ENCODE data around the gene SHISA3. TPM values are rescaled to one million over a fixed set of nuclear protein-coding genes. Genes with fewer than 3 reads are reported as not detected.

The SHISA3 gene
- total RNA-seq, 1 donor from 2014 or later, result 12.8 TPM

GRCh38 chr4:42385516-42385915, 11.8 kb upstream of the SHISA3 start:
- intact Hi-C loops (cut with DNase I), result no loop called here
- no peak for ATAC-seq
- DNase-seq (ENCODE audit: low spot score), result no peak

- intact Hi-C loops (cut with DNase I), result no loop called here
These were observed 6.5 kb upstream of the SHISA3 start for GRCh38 chr4:42390622-42391354.

GRCh38 chr4:42391355-42391664, 6.0 kb upstream of the SHISA3 start:
- intact Hi-C loops (cut with DNase I), result no loop called here
- no peak for ATAC-seq
- DNase-seq (ENCODE audit: low spot score), result no peak

More at GRCh38 chr4:42390622-42391354, 6.5 kb upstream of the SHISA3 start:
- DNase-seq (ENCODE audit: low spot score) (no peak), ATAC-seq (no peak)

DNA sequence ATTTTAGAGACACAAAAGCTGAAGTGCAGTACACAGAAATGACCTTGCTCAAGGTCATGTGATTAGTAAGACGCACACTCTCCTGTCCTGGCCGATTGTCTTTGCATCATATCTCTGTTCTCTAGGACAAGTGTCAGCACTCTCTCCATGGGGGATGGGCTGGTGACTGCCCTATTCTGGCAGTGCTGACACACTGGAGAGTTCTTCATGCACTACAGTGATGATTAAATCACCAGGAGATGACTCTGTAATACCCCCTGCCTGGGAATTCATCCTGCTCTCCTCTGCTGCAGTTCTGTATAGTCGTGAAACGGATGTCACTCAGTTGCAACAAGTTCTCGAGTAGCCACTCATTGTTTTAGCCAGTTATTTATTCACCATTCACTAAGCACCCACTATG, 5.3 kb upstream of the SHISA3 start:
- DNase-seq (ENCODE audit: low spot score), result no peak
- intact Hi-C loops (cut with DNase I), result no loop called here
- peak; percentile 58 for ATAC-seq

GRCh38 chr4:42392436-42392835, 4.9 kb upstream of the SHISA3 start:
- DNase-seq (ENCODE audit: low spot score) (no peak), ATAC-seq (no peak)
- intact Hi-C loops (cut with DNase I), result no loop called here

DNA sequence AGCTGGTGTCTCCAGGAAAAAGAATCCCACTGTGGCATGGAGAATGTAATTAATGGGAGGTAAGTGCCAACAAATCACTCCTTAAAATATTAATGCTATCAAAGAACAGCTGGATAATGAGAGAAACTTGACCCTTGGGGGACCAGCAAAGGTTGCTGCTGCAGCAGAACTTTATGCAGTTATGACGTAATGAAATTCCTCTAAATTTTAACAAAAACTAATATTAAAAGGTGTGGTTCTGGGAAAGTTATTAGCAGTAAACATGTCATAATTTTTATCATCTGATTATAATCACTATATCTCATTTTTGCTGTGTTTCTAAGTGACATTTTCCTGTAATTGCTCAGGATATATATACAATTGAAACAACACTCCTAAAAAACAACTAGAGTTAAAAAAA, 1.7 kb upstream of the SHISA3 start:
- DNase-seq (ENCODE audit: low spot score) (no peak), ATAC-seq (no peak)
- intact Hi-C loops (cut with DNase I), result no loop called here

GRCh38 chr4:42396361-42396751, 932 bp upstream of the SHISA3 start:
- no peak for DNase-seq (ENCODE audit: low spot score)
- intact Hi-C loops (cut with DNase I), result no loop called here
- ATAC-seq, result no peak

- DNase-seq (ENCODE audit: low spot score), result no peak
- intact Hi-C loops (cut with DNase I), result no loop called here
- peak; percentile 21 for ATAC-seq
These were observed 415 bp downstream of the SHISA3 start for GRCh38 chr4:42397635-42398170.

GRCh38 chr4:42398171-42398870, 1.0 kb downstream of the SHISA3 start:
- DNase-seq (ENCODE audit: low spot score) (no peak), ATAC-seq (peak; percentile 67)
- intact Hi-C loops (cut with DNase I), result no loop called here

DNA sequence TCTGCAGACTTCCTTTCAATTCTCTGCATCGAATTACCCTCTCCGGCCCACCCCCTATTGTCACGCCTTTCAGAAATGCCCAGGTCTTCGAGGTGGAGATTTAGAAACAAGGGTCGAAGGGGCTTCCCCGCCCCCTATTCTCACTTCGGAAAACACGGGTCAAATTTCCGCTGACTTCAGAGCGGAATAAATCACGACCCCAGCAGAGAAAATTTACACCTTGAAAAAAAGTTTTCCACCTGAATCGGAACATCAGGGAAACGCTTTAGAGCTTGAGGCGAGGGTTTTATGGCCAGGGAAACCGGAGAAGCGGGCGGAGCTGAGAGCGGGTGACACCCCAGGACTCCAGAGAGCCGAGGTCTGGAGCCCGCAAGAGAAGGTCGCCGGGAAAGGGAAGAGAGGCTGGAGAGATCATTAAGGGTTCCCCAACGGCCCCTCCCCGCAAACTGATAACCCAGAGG, 1.6 kb downstream of the SHISA3 start:
- peak; percentile 68 for ATAC-seq

GRCh38 chr4:42399393-42399792, 2.1 kb downstream of the SHISA3 start:
- ATAC-seq, result peak; percentile 43
- intact Hi-C loops (cut with DNase I), result no loop called here

More for the DNA sequence above, 1.6 kb downstream of the SHISA3 start:
- intact Hi-C loops (cut with DNase I), result no loop called here
- no peak for DNase-seq (ENCODE audit: low spot score)

GRCh38 chr4:42401171-42401570, 3.9 kb downstream of the SHISA3 start:
- intact Hi-C loops (cut with DNase I), result no loop called here
- peak; percentile 14 for ATAC-seq
- DNase-seq (ENCODE audit: low spot score), result no peak

More at GRCh38 chr4:42399393-42399792, 2.1 kb downstream of the SHISA3 start:
- DNase-seq (ENCODE audit: low spot score), result no peak

GRCh38 chr4:42404001-42404400, 6.7 kb downstream of the SHISA3 start:
- intact Hi-C loops (cut with DNase I), result no loop called here
- DNase-seq (ENCODE audit: low spot score) (no peak), ATAC-seq (no peak)

DNA sequence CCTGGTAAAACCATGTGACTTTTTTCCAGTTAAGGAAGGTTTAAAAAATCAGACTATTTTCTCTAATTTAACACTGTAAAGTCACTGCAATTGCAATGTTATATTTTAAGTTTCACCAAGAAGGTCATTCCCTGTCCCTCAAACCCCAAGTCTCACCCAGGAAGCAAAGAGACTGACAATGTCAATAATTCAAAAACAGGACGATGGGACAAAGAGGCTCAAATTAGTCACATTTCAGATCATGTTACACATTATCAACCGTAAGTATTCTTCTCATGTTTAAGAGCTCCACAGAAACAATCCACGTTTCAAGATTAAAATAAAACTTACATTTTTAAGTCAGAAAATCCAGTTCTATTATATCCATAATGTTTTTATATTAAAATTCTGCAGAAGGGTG, 13.2 kb downstream of the SHISA3 start:
- intact Hi-C loops (cut with DNase I), result no loop called here
- no peak for ATAC-seq
- DNase-seq (ENCODE audit: low spot score), result no peak

DNA sequence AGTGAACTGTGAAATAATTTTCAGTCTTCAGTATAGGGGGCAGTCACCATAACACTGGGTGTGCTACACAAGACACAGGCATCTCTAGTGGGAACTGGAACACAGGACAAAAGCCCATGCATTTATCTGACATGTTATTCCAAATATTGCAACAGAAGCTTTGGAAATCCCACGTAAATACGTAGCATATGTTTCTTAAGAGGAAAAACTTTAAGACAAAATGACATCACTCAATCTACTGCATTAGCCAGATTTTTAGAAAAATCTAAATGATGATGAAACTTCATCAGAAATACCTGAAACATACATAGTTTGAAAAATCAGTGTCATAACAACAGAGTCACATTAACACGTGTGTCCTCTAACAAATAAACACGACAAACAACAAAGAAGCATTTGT, 14.5 kb downstream of the SHISA3 start:
- no peak for DNase-seq (ENCODE audit: low spot score)
- intact Hi-C loops (cut with DNase I), result no loop called here
- no peak for ATAC-seq

- intact Hi-C loops (cut with DNase I), result no loop called here
- peak; percentile 49 for ATAC-seq
These were observed 15.0 kb downstream of the SHISA3 start for GRCh38 chr4:42412251-42412650.

GRCh38 chr4:42415281-42415680, 18.0 kb downstream of the SHISA3 start:
- DNase-seq (ENCODE audit: low spot score) (no peak), ATAC-seq (no peak)
- intact Hi-C loops (cut with DNase I), result no loop called here

More at GRCh38 chr4:42412251-42412650, 15.0 kb downstream of the SHISA3 start:
- DNase-seq (ENCODE audit: low spot score), result no peak

- DNase-seq (ENCODE audit: low spot score), result no peak
- ATAC-seq, result no peak
- intact Hi-C loops (cut with DNase I), result no loop called here
These were observed 18.7 kb downstream of the SHISA3 start for GRCh38 chr4:42416017-42416416.

DNA sequence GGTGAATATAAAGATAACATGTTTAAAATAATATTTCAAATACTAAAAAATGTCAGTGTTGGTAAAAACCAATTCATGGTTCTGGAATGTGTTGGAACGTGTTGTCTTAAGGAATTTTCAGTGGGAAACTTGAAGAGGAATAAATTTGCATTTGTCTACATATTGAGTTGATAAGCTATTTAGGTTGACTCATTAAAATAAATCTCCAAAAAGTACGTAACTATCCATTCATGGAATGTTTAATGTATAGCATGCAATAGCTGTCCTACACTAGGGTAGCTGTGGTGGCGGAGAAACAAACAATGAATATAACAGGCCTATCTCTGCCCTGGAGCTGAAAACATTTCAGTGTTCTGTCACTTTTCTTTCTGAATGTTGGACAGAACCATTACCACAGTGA, 20.3 kb downstream of the SHISA3 start:
- no peak for ATAC-seq
- intact Hi-C loops (cut with DNase I), result no loop called here
- DNase-seq (ENCODE audit: low spot score), result no peak

DNA sequence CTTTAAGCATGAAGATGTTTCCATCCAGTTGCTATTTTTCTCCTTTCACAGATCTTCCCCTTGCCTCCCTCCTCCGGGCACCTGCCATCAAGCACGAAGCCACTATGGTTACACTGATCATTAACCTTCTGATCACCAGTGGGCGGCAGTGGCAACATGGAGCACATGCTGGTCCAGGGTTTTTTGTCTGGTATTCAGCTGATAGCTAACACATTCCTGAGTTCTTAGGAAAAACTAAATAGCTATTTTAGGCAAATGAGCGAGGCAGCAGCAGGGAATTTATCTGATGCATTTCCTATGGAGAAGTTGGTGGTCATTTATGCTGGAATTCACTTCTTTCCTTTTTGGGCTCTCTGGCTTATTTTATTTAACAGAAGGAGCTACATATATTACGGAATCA, 22.9 kb downstream of the SHISA3 start:
- ATAC-seq, result no peak
- DNase-seq (ENCODE audit: low spot score), result no peak
- intact Hi-C loops (cut with DNase I), result no loop called here

Data from sciatic nerve (tissue), 2 donors.